Sciatic nerve (tissue), 2 donors: ENCODE data around the gene HTR2C. TPM values are rescaled to one million over a fixed set of nuclear protein-coding genes. Genes with fewer than 3 reads are reported as not detected.
A peak's percentile ranks its signal among the peaks of the same experiment; 100 is the strongest.
"Not testable (repeated sequence)": the region's sequence is repeated elsewhere in the genome, so short reads cannot be mapped to it uniquely, and the experiment has no call there.

Experiments
- ATAC-seq: fragments of 200-7000 bp; cut with Tn5 transposase; one replicate; pipeline ENCODE4 v1.9.1; 2020; ENCODE audit warnings: mild to moderate bottlenecking, moderate library complexity
- DNase-seq: peaks from one replicate; pipeline ENCODE4 v3.0.0-alpha.2; 2020; ENCODE audit warnings: low spot score
- intact Hi-C: fragments of 100-400 bp; cut with DNase I; formaldehyde crosslinking; loops from one replicate; pipeline ENCODE4 v1.14.2; 2022
- total RNA-seq: library from RNA; stranded (reverse); fragmentation: NEBNext Ultra II Directional; extraction: Animal tissue kit (Norgen Biotek cat#: 25700); gene quantifications from one replicate; pipeline ENCODE4 v1.2.1, GENCODE V29; 2021
- donor health status: DM: no; HTN: no; CAD: no.
- donor health status: DM: no; HTN: no; CAD: no.

HTR2C gene
- total RNA-seq, 1 donor from 2014 or later, result 0.22 TPM

DNA sequence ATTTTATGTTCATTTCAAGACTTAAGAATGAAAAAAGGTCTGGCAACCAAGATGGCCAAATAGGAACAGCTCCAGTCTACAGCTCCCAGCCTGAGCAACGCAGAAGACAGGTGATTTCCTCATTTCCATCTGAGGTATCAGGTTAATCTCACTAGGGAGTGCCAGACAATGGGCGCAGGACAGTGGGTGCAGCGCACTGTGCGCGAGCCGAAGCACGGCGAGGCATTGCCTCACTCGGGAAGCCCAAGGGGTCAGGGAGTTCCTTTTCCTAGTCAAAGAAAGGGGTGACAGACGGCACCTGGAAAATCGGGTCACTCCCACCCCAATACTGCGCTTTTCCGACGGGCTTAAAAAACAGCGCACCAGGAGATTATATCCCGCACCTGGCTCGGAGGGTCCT, 116.6 kb downstream of the HTR2C start:
- intact Hi-C loops, DNase-seq, ATAC-seq: not testable (repeated sequence)

DNA sequence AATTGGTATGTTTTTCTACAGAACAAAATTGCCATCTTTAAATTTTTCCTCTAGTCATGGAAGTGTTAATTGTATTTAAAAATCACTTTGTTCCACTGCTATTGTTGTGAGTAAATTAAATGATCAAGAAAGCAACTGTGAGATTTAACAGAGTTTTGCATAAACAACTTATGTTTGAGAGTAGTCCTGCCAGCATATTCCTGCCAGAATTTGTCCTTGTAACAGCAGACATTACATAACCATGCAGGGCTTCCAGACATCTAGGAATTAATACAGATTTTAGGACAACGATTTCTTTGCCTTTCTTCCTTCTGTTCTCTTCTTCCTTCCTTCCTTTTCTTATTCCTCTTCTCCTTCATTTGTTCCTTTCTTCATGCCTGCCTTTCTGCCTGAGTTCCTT, 125.5 kb downstream of the HTR2C start:
- no peak for DNase-seq
- ATAC-seq, result no peak
- intact Hi-C loops, result no loop called here

DNA sequence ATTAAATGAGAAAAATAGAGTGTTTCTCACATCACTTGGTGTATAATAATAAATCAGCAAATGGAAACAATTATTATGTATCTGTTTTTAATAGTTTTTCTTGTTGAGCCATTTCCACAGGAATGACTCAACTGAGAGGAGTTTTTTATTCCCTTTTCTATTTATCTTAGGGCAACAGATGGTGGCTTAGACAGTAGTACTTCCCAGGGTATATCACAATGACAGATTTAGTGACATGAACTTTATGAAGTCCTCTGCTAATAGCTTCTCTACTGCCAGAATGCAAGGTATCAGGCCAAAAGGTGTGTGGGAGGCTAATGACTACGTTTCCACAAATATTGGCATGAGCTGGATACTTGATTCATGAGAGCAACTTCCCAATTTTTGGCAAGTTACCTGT, 126.7 kb downstream of the HTR2C start:
- intact Hi-C loops, result no loop called here
- DNase-seq, result no peak
- ATAC-seq, result no peak

DNA sequence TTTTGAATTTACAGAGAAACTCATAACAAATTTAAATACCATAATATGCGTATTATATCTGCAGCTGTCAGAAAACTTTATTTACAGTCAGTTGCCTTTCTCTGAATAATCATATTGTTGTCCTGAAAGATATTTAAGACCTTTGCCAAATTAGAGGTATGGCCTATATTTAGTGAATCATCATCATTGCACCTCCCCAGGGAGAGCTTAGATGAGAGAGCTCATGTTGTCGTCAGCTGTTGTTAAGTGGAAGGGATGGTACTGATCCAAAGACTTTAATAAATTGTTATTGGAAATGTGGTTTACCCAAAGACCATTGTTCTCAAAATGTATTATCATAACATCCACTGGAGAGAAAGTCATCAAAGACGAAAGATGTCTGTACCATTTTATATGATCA, 128.6 kb downstream of the HTR2C start:
- intact Hi-C loops, result no loop called here
- DNase-seq (no peak), ATAC-seq (no peak)

DNA sequence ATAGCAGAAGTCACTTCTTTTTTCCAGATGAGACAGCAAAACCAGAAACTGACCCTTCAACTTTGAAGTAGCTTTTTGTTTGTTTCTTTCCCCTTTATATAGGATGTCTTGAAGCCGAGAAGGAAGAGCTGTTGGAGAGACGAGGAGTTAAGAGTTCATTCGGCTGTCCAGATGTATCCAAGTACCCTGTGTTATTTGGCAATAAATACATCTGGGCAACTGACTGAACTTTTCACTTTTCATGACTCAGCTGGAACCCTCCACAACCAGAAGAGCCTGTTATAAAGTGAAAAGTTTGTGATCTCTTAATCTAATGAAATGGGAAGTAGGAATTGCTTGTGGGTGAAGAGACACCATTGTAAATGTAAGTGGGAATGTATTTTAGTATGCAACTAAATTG, 131.2 kb downstream of the HTR2C start:
- intact Hi-C loops, result no loop called here
- ATAC-seq (no peak), DNase-seq (no peak)

DNA sequence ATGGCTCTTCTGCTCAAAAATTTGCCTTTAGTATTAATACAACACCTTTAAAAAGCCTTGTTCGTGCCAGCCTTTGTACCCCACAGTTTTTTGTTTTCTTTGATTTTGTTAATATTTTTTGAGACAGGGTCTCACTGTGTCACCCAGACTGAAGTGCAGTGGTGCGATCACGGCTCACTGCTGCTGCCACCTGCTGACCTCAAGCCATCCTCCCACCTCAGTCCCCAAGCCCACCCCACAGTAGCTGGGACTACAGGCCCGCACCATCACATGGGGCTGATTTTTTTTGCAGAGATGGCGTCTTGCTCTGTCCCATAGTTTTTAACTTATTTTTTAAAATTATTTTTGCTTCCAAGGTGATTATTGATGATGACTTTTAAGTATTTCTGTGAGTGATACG, 134.0 kb downstream of the HTR2C start:
- ATAC-seq, result no peak
- intact Hi-C loops, result no loop called here
- no peak for DNase-seq

DNA sequence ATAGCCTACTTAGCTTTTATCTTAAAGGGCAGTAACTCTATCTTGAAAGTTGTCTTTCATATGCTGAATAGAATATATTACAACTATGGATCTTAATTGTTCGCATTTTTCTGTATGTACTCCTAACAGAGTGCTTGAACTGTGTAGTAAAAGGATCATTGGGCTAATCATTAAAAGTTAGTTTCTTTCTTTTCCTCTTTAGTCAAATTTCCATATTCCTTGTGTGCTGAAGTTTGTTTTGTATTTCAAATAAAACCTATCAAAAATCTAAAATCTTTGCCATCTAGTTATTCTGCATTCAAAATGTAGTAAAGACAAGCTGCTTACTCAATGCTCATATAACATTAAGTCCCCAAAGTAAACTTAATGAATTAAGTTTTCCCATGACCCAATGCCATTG, 182.7 kb downstream of the HTR2C start:
- intact Hi-C loops, result no loop called here
- ATAC-seq (no peak), DNase-seq (no peak)

DNA sequence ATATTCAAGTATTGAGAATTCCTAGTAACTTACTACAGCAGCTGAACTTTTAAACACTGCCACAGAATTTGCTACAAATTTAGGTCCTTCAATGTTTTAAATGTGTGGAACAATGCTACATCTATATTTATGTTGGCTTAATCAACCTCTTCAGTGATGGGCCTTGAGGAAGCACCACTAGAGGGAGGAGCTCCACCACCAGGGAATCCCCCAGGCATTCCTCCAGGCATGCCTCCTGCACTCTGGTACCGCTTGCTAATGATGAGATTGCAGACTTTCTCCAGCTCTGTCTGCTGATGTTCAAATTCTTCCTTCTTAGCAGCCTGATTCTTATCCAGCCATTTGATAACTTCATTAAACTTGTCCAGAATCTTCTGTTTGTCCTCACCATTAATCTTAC, 190.8 kb downstream of the HTR2C start:
- no peak for DNase-seq
- intact Hi-C loops, result no loop called here
- ATAC-seq, result no peak

DNA sequence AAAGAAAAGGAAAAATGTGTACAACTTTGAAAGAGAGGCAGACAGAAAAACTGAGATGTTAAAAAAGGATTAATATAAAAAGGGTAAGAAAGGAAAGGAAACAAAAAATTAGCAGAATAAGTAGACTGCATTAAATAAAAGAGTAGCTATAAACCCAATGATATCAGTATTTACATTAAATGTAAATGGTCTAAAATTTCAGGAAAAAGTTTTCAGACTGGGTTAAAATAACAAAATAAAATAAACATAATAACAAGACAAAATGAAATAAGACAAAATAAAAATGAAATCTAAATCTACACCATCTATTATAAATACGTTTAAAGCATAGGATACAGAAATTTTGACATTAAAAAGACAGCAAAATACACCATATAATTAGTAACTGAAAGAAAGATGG, 199.0 kb downstream of the HTR2C start:
- intact Hi-C loops, result no loop called here
- ATAC-seq (no peak), DNase-seq (no peak)

DNA sequence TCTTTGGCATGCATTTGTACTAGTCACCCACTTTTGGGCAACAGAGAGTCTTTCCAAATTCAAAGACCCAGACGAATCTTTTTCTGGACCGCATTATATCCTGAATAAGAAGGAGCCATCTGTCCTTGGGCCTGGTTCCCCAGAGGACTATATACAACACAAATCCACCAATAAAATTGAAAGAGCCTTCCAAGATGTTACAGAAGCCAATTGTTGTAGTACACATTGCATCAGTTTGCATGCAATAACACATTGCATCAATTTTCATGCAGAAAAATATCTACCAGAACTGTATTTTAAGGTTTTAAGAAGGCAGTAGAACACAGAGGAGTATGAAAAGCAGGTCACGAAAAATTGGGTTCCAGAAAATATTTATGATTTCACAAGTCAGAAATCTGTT, 203.2 kb downstream of the HTR2C start:
- DNase-seq (no peak), ATAC-seq (peak; percentile 80)
- intact Hi-C loops, result no loop called here

DNA sequence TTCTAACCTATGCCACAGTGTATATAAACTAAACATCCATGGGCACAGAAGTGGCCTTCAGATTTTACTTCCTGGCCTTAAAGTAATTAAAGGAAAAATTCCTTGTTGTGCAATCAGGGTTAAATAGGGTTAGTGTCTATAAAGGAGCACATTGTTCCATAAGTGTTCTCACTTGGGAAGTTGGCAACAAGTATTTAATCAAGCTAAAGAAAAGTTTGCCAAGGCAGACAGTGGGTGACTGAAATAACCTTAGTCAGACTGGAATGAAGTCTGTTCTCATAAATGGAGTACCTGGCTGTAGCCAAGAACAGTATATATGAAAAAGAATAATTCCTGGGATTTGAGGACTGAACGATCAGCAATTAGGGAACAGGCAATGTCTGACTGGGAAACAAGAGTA, 213.6 kb downstream of the HTR2C start:
- ATAC-seq, result no peak
- no peak for DNase-seq
- intact Hi-C loops, result no loop called here

DNA sequence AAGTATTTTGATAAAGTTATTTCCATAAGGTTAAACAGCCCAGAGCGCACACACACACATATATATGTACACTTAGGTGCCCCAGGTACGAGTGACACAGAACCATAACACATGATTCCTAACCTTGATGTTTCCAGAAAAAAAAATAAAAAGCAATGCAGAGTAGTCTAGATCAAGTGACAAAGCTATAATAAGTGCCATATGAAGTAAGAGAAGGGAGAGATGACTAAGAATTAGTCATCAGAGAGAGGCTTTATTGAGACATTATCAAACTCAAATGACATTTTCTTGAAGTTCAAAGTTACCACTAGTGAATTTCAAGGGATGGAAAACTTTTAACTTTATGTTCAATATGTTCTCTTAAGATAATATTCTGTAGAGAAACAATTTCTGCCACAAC, 215.0 kb downstream of the HTR2C start:
- intact Hi-C loops, result no loop called here
- DNase-seq (no peak), ATAC-seq (no peak)

DNA sequence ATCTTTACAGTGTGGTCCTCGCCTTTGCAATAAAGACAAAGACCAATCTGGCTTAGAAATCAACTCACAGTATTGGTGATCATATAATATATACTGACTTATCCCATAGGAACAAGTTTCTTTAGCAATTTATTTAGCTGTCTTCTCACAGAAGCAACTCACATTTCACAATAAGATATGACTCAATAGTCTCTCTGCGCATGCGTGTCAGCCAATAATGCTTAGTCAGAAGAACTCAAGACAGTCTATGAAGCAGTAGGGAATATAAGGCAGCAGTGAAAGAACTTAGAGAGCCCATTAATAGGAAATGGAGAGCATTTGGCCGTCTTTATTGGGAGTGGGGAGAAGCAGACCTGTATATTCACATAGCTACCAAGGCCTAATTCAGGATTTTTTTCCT, 216.8 kb downstream of the HTR2C start:
- DNase-seq (no peak), ATAC-seq (no peak)
- intact Hi-C loops, result no loop called here

DNA sequence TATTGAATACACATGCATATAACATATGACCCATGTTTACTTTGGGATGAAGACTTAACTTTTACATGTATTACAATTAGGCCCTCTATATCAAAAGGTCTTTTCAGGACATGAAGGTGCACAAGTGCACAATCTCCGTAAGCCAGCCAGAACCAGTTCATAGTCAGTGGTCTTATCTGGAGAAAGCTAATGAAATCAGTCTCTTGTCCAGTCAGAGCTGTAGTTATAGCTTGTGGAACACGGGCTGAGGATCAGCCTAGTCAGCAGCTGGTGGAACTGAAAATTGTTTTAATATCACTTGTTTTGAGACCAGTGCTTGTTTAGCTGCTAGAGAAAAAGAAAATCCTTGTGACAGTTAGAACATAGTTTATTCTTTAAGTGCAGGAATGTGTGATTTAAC, 235.6 kb downstream of the HTR2C start:
- DNase-seq (no peak), ATAC-seq (no peak)
- intact Hi-C loops, result no loop called here

DNA sequence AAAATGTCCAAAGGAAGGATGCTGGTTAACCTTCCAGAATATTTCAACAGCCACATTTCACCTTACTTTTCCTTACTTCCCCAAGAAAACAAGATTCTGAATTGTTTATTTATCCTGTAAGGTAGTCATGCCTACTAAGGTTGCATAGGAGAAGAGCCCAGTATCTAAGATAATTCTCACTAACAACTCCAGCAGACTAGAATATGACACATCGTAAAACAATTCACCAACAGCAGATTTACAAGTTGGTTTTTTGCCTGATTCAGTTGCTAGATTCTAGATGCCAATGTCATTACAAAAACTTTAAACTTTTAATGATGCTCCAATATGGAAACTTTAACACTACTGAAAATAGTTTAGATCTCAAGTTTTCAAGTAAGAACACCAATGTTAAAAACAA, 257.2 kb downstream of the HTR2C start:
- DNase-seq, result no peak
- intact Hi-C loops, result no loop called here
- ATAC-seq, result no peak

DNA sequence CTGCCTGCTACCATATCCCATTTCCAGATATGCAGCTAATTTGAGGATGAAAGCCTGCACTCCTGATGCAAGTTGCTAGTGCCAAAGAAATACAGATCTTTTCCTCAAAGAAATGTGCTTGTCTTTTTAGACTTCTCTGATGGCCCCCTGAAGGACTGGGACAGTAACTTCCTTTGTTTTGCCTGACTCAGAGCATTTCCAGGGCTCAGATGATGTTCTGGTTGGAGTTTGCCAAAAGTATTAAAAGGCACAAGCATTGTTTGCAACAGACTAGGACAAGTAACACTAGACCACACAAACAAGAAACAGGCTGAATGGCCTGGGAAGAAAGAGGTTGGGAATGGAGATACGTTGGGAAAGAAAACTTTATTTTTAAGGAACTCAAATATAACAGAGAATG, 258.3 kb downstream of the HTR2C start:
- intact Hi-C loops, result no loop called here
- DNase-seq (no peak), ATAC-seq (peak; percentile 90)

DNA sequence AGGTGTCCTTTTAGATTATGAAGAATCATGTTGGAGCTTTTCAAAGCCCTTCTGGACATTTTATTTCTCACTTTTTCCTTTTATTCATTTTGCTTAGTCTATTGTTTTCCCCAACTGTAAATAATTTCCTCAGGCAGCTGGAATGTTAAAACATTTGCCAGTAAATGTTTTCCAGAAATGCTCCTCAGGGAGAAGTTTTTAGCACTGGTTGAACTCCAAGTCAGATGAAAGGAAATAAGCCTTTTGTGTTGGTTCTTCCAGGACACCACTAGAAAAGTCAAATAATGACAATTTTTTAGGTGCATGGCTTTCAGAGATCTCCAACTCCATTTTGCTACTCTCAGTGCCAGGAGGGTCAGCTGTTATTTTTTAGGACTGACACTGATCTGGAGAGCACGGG, 305.6 kb downstream of the HTR2C start:
- DNase-seq, result no peak
- intact Hi-C loops, result no loop called here
- peak; percentile 56 for ATAC-seq

DNA sequence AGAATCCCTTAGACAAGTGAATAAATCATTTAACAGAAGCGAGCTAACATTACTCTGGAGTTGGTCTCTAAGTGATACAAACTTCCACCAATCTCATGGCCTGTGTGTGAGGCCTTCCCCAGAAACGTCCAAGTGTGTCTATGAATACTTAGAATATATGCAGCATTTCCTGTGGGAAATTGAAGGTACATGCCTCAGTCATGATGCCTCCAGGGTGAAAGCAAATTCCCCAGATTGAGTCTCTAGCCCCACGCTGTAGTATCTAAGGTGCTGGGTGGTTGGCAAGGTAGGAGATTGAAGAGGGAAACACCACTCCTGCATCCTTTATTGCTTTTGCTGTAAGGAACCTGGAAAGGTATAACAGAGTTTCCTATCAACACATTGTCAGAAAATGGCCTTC, 319.7 kb downstream of the HTR2C start:
- no peak for DNase-seq
- intact Hi-C loops, result no loop called here
- no peak for ATAC-seq

DNA sequence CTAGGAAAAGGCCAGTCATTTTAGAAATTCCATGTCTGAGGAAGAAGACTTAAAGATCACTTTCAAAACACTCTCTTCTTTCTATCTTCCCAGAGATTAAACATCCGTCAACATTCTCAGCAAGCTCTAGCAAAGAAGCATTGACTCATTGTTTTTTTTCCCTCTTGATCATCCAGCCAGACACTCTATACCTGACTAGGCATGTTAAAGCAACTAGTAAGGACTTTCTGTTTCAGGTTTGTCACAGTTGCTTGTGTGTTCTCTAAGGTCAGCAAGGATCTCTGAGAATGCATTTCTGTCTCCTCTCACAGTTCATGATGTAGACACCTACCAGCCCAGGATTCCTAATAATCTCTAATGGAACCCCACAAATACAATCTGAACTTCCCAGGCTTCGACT, 321.4 kb downstream of the HTR2C start:
- intact Hi-C loops, result no loop called here
- DNase-seq, result no peak
- ATAC-seq, result no peak

DNA sequence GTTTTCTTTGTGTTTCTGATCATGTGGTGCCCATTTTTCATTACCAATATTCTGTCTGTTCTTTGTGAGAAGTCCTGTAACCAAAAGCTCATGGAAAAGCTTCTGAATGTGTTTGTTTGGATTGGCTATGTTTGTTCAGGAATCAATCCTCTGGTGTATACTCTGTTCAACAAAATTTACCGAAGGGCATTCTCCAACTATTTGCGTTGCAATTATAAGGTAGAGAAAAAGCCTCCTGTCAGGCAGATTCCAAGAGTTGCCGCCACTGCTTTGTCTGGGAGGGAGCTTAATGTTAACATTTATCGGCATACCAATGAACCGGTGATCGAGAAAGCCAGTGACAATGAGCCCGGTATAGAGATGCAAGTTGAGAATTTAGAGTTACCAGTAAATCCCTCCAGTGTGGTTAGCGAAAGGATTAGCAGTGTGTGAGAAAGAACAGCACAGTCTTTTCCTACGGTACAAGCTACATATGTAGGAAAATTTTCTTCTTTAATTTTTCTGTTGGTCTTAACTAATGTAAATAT, 323.2 kb downstream of the HTR2C start:
- intact Hi-C loops, result no loop called here
- DNase-seq (no peak), ATAC-seq (no peak)

DNA sequence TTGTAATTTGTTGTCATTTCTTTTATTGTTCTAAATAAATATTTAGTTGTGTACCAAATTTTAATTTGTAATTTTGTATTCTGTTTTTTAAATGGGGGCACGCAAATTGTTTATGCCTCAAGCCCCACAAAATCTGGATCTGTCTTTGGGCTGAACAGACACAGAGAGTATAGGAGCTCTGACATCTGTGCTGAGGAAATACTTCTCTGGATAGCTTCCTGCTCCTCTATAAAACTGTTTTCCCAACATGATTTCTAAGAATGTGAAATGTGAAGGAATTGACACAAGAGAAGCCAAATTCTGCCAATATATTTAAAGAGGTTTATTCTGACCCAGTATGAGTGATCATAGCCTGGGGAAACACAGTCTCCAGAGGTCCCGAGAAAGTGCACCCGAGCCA, 340.5 kb downstream of the HTR2C start:
- intact Hi-C loops, result no loop called here

DNA sequence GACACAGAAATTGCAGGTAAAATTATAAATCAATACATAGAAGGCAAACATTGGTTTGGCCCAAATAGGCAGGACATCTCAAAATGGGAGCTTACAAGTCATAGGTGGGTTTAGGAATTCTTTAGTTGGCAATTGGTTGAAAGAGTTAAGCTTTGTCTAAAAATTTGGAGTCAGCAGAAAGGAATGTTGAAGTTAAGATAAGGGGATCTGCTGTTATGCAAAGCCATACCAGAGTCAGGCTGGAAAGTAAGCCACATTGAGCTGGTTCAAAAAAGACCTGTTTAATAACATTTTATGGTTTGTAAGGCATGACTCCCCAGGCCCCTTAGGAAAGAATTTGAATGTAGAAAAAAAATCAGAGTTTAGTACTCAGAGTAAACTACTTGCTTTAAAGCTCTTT, 341.0 kb downstream of the HTR2C start:
- no peak for DNase-seq
- intact Hi-C loops, result no loop called here
- no peak for ATAC-seq

More for the DNA sequence above, 340.5 kb downstream of the HTR2C start:
- no peak for ATAC-seq
- DNase-seq, result no peak
